Fibroblast of lung (primary cell): ENCODE data around the gene SLC16A4.

Experiments
- CTCF ChIP-seq, 2 donors: IDR thresholded peaks in 1 of 2; conservative IDR thresholded peaks in 1 of 2; 1 replicate in 1 of 2; 2 replicates in 1 of 2; pipeline ENCODE4 v1.5.1; 2011 to 2012; ENCODE audit warnings: low read length in 2 of 2, control low read depth in 1 of 2, inconsistent platforms in 1 of 2, low read depth in 1 of 2, mild to moderate bottlenecking in 1 of 2
- EZH2 ChIP-seq: IDR thresholded peaks from 2 replicates; pipeline ENCODE4 v1.5.1; 2012; ENCODE audit warnings: low read length, control low read depth, mild to moderate bottlenecking; ENCODE audit errors: missing control alignments

GRCh38 chr1:110375490-110375889 lies 15.3 kb downstream of the SLC16A4 start:
- TF ChIP-seq CTCF (conservative IDR thresholded peaks at IDR 0.05 in 1 of 2, IDR thresholded peaks at IDR 0.05 in 1 of 2; ENCODE audit: low read depth in 1 of 2, low read length in 2 of 2) (no peak), EZH2 (no peak)
